SU-DHL-6 (cell line): ENCODE measurements around the gene INSM1.

ENCODE experiments used
- H2AFZ ChIP-seq: fragments of 200-600 bp; sonication (generic); 2 replicates; pipeline ENCODE4 v1.6.1; 2014; ENCODE audit warnings: low read depth, mild to moderate bottlenecking, moderate library complexity, mixed read lengths, antibody characterized with exemption, low read length; ENCODE audit not compliant: severe bottlenecking
- H3F3A ChIP-seq: fragments of 200-600 bp; shearing (Covaris generic); 2 replicates; pipeline ENCODE4 v1.6.0; 2016; ENCODE audit warnings: antibody characterized with exemption, mild to moderate bottlenecking; ENCODE audit not compliant: insufficient read depth
- H3K27ac ChIP-seq: fragments of 200-600 bp; sonication (generic); 2 replicates; pipeline ENCODE4 v1.5.1; 2016; ENCODE audit warnings: low read depth, mild to moderate bottlenecking, low read length, moderate library complexity, mixed read lengths
- H3K27me3 ChIP-seq: fragments of 200-600 bp; sonication (generic), shearing (Covaris generic); 2 replicates; pipeline ENCODE4 v1.6.0; 2014; ENCODE audit warnings: mild to moderate bottlenecking, low read length
- H3K36me3 ChIP-seq: fragments of 200-600 bp; sonication (generic); 2 replicates; pipeline ENCODE4 v1.6.1; 2014; ENCODE audit warnings: mild to moderate bottlenecking, low read length, mixed read lengths
- H3K4me2 ChIP-seq: fragments of 300-600, 200-600 bp; shearing (Covaris generic), sonication (generic); 2 replicates; pipeline ENCODE4 v1.6.0; 2014; ENCODE audit warnings: low read length, low read depth, mild to moderate bottlenecking; ENCODE audit not compliant: poor library complexity, severe bottlenecking
- H3K4me3 ChIP-seq: fragments of 200-600 bp; sonication (generic); 2 replicates; pipeline ENCODE4 v1.5.1; 2014; ENCODE audit warnings: antibody characterized with exemption, low read length, mild to moderate bottlenecking, mixed read lengths; ENCODE audit not compliant: insufficient read depth, poor library complexity, severe bottlenecking
- H3K79me2 ChIP-seq: fragments of 200-600 bp; sonication (generic); 2 replicates; pipeline ENCODE4 v1.6.1; 2014; ENCODE audit warnings: mild to moderate bottlenecking, low read length, moderate library complexity; ENCODE audit not compliant: insufficient read depth
- H3K9ac ChIP-seq: fragments of 200-600 bp; sonication (generic); 2 replicates; pipeline ENCODE4 v1.7.0; 2014; ENCODE audit warnings: mild to moderate bottlenecking, low read length
- H3K9me2 ChIP-seq: fragments of 200-600 bp; sonication (generic); replicated peaks from 2 replicates; pipeline ENCODE4 v1.6.1; 2014; ENCODE audit warnings: low read length; ENCODE audit not compliant: insufficient read depth
- H3K9me3 ChIP-seq: fragments of 200-600 bp; sonication (generic); 2 replicates; pipeline ENCODE4 v1.6.1; 2014; ENCODE audit warnings: low read length, mixed read lengths; ENCODE audit not compliant: insufficient read depth
- H4K20me1 ChIP-seq: fragments of 200-600 bp; sonication (generic); 2 replicates; pipeline ENCODE4 v1.6.1; 2014; ENCODE audit warnings: low read depth, mild to moderate bottlenecking, antibody characterized with exemption, low read length, moderate library complexity, mixed read lengths
- CTCF ChIP-seq: fragments of 200-600 bp; sonication (generic); IDR thresholded peaks from one replicate; pipeline ENCODE4 v1.5.1; 2017; ENCODE audit warnings: antibody characterized with exemption, mild to moderate bottlenecking, low read length, moderate library complexity; ENCODE audit not compliant: insufficient read depth, poor library complexity, severe bottlenecking
- EZH2phosphoT487 ChIP-seq: fragments of 200-600 bp; sonication (generic), shearing (Covaris generic); conservative IDR thresholded peaks from 2 replicates; pipeline ENCODE4 v1.6.1; 2018; ENCODE audit warnings: mild to moderate bottlenecking, antibody characterized with exemption, low read length, moderate library complexity, mixed read lengths

The INSM1 gene

DNA sequence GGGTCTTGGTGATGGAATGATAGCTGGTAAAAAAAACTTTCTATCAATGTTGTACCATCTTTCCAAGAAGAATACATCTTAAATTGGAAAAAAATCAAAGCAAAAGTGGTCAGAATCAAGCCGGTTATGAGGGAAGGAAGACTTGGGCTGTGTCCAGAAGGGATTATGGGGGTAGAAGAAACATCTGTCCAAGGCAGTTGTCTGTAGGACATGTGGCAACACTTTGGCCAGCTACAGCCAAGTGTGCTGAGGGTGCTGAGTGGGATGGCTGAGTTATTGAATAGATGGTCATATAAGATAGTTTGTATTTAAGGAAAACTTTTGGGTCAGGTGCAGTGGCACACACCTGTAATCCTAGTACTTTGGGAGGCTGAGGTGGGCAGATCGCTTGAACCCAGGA lies 38.4 kb downstream of the INSM1 start:
- H3K9me3 ChIP-seq, result no peaks in the 10 kb centered on the region
- no peak overlapping the region for H3K4me3 ChIP-seq
- no peaks in the 10 kb centered on the region for H3K27me3 ChIP-seq
- no peak overlapping the region for H3K27ac ChIP-seq
- no peak overlapping the region for H3K4me2 ChIP-seq
- H3F3A ChIP-seq, result no peaks in the 10 kb centered on the region
- H3K36me3 ChIP-seq, result no peaks in the 10 kb centered on the region
- TF ChIP-seq CTCF (no peak), EZH2phosphoT487 (no peak)
- no peaks in the 10 kb centered on the region for H3K79me2 ChIP-seq
- H3K9me2 ChIP-seq, result no peaks in the 10 kb centered on the region
- H4K20me1 ChIP-seq, result no peaks in the 10 kb centered on the region
- H3K9ac ChIP-seq, result no peak overlapping the region
- no peak overlapping the region for H2AFZ ChIP-seq

GRCh38 chr20:20407891-20408805 lies 40.2 kb downstream of the INSM1 start:
- no peaks in the 10 kb centered on the region for H3K79me2 ChIP-seq
- no peaks in the 10 kb centered on the region for H3K9me3 ChIP-seq
- H3K4me2 ChIP-seq, result no peak overlapping the region
- H3F3A ChIP-seq, result no peaks in the 10 kb centered on the region
- no peak overlapping the region for H3K9ac ChIP-seq
- no peak for TF ChIP-seq CTCF
- no peaks in the 10 kb centered on the region for H3K9me2 ChIP-seq
- no peak overlapping the region for H3K4me3 ChIP-seq
- no peaks in the 10 kb centered on the region for H3K27me3 ChIP-seq
- no peak overlapping the region for H3K27ac ChIP-seq
- H2AFZ ChIP-seq, result no peak overlapping the region
- no peaks in the 10 kb centered on the region for H4K20me1 ChIP-seq
- no peaks in the 10 kb centered on the region for H3K36me3 ChIP-seq

GRCh38 chr20:20409331-20409730 lies 41.4 kb downstream of the INSM1 start:
- Histone ChIP-seq H3F3A (no peaks in the 10 kb centered on the region), H3K9me3 (no peaks in the 10 kb centered on the region)
- TF ChIP-seq EZH2phosphoT487 (no peak), CTCF (no peak)

More at GRCh38 chr20:20409331-20409730, 41.4 kb downstream of the INSM1 start:
- Histone ChIP-seq H3K36me3 (no peaks in the 10 kb centered on the region), H3K9ac (no peak overlapping the region), H2AFZ (no peak overlapping the region), H3K79me2 (no peaks in the 10 kb centered on the region), H3K9me2 (no peaks in the 10 kb centered on the region), H4K20me1 (no peaks in the 10 kb centered on the region), H3K4me3 (no peak overlapping the region), H3K4me2 (no peak overlapping the region), H3K27me3 (no peaks in the 10 kb centered on the region), H3K27ac (no peak overlapping the region)
